Measurements from ENCODE around the gene C1QTNF1. TPM values are rescaled to one million over a fixed set of nuclear protein-coding genes. Genes with fewer than 3 reads are reported as not detected.

Gene C1QTNF1, protein sequence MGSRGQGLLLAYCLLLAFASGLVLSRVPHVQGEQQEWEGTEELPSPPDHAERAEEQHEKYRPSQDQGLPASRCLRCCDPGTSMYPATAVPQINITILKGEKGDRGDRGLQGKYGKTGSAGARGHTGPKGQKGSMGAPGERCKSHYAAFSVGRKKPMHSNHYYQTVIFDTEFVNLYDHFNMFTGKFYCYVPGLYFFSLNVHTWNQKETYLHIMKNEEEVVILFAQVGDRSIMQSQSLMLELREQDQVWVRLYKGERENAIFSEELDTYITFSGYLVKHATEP
- total RNA-seq (2022; extraction: Qiagen RNA extraction; ENCODE audit: low read depth): 35.7 to 47.9 TPM (median 37.7 TPM) in 5 replicates

DNA sequence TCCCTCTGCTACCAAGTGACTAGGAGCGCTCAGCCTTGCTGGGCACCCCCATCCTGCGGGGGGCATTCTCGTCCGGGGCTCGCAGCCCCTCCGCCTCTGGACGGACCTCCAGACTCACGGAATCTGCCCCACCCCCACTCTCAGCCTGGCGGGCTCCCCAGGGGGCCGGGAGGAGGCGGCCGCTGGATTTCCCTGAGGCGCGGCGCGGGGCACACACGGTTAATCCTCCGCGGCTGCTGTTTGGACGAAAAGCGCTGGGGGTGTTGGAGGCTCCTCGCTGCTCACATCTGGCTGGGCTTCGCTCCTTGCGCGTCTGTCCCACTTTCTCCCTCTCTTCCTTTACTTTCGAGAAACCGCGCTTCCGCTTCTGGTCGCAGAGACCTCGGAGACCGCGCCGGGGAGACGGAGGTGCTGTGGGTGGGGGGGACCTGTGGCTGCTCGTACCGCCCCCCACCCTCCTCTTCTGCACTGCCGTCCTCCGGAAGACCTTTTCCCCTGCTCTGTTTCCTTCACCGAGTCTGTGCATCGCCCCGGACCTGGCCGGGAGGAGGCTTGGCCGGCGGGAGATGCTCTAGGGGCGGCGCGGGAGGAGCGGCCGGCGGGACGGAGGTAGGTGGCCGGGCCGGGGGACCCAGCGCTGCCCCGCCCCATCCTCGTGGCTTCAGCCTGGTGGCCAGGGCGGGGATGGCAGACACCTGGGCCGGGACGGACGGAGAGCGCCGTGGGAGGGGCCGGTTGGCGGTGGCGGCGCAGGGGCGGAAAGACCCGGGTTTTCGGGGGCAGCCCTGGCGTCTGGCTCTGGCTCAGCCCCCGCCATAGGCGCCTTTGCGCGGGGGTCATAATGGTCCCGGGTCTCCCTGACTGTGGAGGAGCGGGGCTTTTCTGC, at the start of gene C1QTNF1:
Gene C1QTNF1, plus strand, starts transcription at position 284 of the 886 bp plus-strand sequence. CDS start 19,800 bp downstream, outside the sequence.

DNA sequence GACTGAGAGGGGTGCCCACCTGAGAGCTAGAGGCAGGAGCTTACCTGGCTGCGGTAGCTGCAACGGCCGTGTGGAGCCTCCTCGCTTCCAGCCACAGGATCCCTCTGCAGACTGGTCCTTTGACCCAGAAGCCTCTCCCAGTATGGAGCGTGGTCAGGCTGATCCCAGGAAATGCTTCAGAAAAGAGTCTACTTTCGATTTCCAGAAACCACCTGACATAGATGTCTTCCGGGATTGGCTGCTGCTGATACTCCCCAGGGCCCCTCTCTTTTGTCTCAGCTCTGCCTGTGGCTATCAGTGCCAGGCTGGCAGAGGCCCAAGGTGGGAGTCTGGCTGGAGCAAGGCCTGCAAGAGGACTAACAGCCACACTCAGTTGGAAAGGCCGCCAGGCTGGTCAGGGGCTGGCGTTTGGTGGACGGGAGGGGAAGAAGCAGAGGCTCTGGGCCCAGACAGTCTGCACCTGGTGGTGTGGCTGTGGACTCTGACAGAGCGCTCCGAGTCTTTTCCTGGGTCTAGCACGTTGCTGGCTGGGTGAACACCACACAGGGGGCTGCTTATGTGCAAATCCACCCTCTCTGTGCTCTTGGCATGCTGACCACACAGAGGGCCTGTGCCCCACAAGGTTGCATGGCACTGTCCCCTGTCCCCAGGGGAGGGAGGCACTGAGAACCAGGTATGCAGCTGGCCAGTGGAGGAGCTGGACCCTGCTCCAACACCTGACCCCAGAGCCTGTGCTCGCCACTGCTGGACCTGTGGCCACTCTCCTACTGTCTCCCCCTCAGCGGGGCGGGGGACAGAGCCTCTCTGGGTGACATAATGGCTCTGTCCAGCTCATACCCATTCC, 44.0 kb upstream of the C1QTNF1 start, which contains the start of gene LGALS3BP:
Gene LGALS3BP, minus strand, starts transcription at position 144 of the 844 bp plus-strand sequence. CDS start 2,732 bp downstream, outside the sequence.

DNA sequence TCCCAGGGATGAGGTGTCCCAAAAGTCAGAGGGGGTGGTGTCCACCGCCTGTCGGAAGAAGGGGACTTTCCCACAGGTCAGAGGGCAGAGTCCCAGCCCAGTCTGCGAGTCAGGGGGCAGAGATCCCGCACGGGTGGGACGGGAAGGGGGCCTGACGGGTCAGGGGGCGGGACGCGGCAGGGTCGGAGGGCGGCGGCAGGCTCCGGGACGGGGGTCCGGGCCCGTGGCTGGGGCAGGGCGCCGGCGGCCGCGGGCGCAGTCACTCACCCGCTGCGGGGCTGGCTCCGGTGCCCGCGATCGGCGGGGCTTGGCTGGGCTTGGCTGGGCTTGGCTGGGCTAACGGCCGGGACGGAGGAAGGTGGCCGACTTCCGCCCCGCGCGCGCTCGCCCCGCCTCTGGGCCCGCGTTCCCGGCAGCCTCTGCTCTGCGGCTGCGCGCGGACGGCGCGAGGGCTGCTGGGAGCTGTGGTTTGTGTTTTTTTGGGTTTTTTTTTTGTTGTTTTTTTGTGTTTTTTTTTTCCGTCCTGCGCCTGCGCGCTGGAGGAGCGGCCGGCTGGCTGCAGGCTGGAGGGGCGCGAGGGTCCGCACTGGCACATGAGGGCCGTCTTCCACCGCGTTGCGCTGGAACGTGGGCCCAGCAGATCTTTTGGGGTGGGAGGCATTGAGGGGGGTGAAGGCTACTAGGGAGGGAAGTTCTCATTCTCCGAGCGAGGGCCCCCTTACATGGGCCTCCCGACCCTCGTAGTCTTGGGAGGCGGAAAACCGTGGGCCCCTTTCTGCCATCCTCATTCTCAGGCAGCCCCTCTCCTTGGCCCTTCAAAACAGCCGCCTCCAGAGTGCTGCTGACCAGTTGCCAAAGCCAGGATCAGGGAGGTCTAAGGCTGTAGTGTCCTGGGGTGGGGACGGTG, 14.3 kb upstream of the C1QTNF1 start, which contains the start of gene CANT1:
Gene CANT1, minus strand, starts transcription at position 368 of the 907 bp plus-strand sequence. CDS start 12,142 bp downstream, outside the sequence.

DNA sequence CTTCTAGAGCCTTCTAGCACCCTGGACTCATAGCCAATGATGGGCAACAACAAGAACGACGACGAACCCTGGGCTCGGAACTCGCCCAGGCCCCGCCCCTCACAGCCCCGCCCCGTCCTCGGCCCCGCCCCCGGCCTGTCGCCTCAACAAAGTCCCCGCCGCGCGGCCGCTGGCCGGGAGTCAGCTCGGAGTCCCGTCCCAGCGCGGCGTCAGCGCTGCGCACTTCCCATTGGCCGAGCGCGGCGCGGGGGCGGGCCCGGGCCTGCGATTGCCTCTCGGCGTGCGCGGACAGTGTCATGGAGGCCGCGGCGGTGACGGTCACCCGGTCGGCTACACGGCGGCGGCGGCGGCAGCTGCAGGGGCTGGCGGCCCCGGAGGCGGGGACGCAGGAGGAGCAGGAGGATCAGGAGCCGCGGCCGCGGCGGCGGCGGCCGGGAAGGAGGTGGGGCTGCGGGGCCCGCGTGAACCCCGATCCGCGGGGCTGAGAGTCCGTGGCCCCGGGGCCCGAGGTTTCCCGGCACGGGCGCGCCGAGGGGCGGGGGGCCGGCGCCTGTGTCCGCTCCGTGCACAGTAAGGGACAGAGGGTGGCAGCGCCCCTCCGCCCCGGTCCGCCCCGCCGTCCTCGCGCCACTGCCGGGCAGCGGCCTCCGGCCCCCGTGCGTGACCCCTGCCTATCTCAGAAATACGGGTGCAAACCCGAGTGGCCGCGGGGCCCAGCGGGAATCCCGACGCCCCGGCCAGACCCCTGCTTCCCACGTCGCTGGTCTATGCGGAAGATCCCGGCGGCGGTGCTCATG, 50.9 kb downstream of the C1QTNF1 start, which contains the start of gene ENGASE:
Gene ENGASE, plus strand, starts transcription at position 176 of the 797 bp plus-strand sequence. Its CDS starts 121 bp downstream, at position 297.

Other genes with a start within 250 kb of the C1QTNF1 start
- 40.3 to 50.0 TPM (median 41.6 TPM) in 5 replicates for gene CYTH1, start 241.9 kb upstream of the C1QTNF1 start, total RNA-seq (2022; extraction: Qiagen RNA extraction; ENCODE audit: low read depth)
- gene USP36, start 183.4 kb upstream of the C1QTNF1 start, total RNA-seq (2022; extraction: Qiagen RNA extraction; ENCODE audit: low read depth): 56.2 to 65.4 TPM (median 58.3 TPM) in 5 replicates
- 0.22 to 0.42 TPM (median 0.37 TPM) in 5 replicates for gene CEP295NL, start 121.0 kb upstream of the C1QTNF1 start, total RNA-seq (2022; extraction: Qiagen RNA extraction; ENCODE audit: low read depth)
- gene TIMP2, start 98.8 kb upstream of the C1QTNF1 start, total RNA-seq (2022; extraction: Qiagen RNA extraction; ENCODE audit: low read depth): 167 to 232 TPM (median 194 TPM) in 5 replicates
- 63.7 to 104 TPM (median 81.6 TPM) in 5 replicates for gene LGALS3BP, start 44.2 kb upstream of the C1QTNF1 start, total RNA-seq (2022; extraction: Qiagen RNA extraction; ENCODE audit: low read depth)
- gene CANT1, start 14.4 kb upstream of the C1QTNF1 start, total RNA-seq (2022; extraction: Qiagen RNA extraction; ENCODE audit: low read depth): 67.1 to 87.4 TPM (median 81.0 TPM) in 5 replicates
- gene ENGASE, start 50.7 kb downstream of the C1QTNF1 start, total RNA-seq (2022; extraction: Qiagen RNA extraction; ENCODE audit: low read depth): 10.8 to 21.1 TPM (median 17.4 TPM) in 5 replicates